ENCODE results near the gene MDN1.

GRCh38 chr6:89640804-89641203 is 178.8 kb downstream of the MDN1 start:
- TF ChIP-seq CTCF (IDR thresholded peaks at IDR 0.05) (no peak), POLR2A (IDR thresholded peaks at IDR 0.05) (no peak)

Measured in uterus (tissue), 2 donors.